ENCODE measurements around the gene COLEC11.
A peak's percentile ranks its signal among the peaks of the same experiment; 100 is the strongest.
"Not testable (repeated sequence)": the region's sequence is repeated elsewhere in the genome, so short reads cannot be mapped to it uniquely, and the experiment has no call there.

Gene COLEC11

DNA sequence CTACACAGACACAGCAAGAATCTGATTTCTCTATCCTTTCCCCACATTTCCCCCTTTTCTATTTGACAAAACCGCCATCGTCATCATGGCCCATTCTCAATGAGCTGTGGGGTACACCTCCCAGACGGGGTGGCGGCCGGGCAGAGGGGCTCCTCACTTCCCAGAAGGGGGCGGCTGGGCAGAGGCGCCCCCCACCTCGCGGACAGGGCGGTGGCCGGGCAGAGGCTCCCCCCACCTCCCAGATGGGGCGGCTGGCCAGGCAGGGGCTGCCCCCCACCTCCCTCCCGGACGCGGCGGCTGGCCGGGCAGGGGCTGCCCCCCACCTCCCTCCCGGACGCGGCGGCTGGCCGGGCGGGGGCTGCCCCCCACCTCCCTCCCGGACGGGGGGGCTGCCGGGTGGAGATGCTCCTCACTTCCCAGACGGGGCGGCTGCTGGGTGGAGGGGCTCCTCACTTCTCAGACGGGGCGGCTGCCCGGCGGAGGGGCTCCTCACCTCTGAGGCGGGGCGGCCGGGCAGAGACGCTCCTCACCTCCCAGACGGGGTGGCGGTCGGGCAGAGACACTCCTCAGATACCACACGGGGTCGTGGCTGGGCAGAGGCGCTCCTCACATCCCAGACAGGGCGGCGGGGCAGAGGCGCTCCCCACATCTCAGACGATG lies 20.8 kb downstream of the COLEC11 start:
- DNase-seq; in situ Hi-C loops (cut with HindIII; ENCODE audit: low pct_ligation_motif_present, low pct_unique_long_range_greater_than_20kb, low sequenced_read_pairs): not testable (repeated sequence)

DNA sequence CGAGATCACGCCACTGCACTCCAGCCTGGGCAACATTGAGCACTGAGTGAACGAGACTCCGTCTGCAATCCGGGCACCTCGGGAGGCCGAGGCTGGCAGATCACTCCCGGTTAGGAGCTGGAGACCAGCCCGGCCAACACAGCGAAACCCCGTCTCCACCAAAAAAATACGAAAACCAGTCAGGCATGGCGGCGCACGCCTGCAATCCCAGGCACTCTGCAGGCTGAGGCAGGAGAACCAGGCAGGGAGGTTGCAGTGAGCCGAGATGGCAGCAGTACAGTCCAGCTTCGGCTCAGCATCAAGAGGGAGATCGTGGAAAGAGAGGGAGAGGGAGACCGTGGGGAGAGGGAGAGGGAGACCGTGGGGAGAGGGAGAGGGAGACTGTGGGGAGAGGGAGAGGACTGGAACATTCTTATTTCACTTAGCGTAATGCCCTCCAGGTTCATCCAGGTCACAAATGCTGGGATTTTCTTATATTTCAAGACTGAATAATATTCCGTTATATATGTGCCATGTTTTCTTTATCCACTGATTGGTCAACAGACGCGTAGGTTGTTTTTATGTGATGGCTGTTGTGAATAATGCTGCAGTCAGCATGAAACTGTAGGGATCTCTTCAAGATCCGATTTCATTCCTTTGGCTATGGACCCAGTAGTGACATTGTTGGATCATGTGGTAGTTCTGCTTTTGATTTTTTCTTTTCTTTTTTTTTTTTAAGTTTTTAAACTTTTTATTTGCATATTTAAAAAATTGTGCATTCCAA lies 21.7 kb downstream of the COLEC11 start:
- DNase-seq; in situ Hi-C loops (cut with HindIII; ENCODE audit: low pct_ligation_motif_present, low pct_unique_long_range_greater_than_20kb, low sequenced_read_pairs): not testable (repeated sequence)

DNA sequence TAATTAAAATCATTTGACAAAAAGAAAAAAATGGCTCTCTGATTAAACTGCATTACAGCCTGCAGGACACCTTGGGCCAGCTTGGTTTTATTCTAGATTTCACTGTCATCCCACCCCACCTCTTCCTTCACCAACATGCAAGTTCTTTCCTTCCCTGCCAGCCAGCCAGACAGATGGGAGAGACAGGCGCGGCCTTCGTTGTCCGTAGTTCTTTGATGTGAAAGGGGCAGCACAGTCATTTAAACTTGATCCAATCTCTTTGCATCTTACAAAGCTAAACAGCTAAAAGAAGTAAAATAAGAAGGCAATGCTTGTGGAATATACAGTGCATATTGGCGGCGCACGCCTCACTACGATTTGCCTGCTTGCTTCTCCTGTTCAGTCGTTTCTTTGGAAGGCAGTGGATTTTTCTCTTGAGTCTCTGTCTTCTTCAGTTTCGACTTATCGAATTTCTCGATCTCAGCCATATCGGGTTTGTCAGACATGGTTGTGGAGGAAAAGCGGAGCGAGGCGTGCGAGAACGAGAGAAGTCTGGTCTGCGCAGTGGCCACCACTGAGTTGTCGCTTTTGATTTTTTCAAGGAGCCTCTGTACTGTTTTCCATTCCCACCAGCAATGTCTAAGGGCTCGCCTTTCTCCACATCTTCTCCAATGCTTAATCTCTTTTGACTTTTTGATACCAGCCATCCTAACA lies 22.4 kb downstream of the COLEC11 start:
- no peak for DNase-seq
- in situ Hi-C loops (cut with HindIII; ENCODE audit: low pct_ligation_motif_present, low pct_unique_long_range_greater_than_20kb, low sequenced_read_pairs): no loop called here

DNA sequence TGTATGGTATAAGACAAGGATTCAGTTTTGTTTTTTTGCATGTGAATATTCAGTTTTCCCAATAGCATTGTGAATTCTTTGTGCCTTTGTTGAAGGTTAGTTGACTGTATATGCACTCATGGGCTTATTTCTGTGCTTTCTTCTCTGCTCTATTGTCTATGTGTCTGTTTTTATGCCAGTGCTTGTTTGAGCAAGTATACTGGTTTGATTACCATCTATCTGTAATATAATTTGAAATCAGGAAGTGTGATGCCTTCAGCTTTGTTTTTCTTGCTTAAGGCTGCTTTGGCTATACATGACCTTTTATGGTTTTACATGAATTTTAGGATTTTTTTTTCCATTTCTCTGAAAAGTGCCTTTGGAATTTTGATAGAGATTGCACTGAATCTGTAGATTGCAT lies 23.5 kb downstream of the COLEC11 start:
- no peak for DNase-seq
- in situ Hi-C loops (cut with HindIII; ENCODE audit: low pct_ligation_motif_present, low pct_unique_long_range_greater_than_20kb, low sequenced_read_pairs): no loop called here

DNA sequence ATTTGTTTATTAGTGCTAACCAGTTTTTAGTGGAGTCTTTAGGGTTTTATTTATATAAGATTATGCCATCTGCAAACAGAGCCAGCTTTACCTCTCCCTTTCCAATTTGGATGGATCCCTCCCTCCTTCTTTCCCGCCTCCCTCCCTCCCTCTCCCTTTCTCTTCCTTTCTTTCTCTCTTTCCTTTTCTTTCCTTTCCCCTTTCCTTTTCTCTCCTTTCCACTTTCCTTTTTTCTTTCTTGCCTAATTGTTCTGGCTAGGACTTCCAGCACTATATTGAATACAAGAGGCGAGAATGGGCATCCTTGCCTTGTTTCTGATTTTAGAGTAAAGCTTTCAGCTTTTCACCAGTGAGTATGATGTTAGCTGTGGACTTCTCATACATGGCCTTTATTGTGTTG lies 24.1 kb downstream of the COLEC11 start:
- in situ Hi-C loops (cut with HindIII; ENCODE audit: low pct_ligation_motif_present, low pct_unique_long_range_greater_than_20kb, low sequenced_read_pairs): no loop called here
- no peak for DNase-seq

DNA sequence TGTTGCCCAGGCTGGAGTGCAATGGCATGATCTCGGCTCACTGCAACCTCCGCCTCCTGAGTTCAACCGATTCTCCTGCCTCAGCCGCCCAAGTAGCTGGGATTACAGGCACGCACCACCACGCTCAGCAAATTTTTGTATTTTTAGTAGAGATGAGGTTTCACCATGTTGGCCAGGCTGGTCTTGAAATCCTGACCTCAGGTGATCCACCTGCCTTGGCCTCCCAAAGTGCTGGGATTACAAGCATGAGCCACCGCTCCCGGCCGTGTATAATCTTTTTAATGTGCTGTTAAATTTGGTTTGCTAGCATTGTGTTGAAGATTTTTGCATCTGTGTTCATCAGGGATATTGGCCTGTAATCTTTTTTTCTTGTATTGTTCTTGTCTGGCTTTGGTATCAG lies 24.7 kb downstream of the COLEC11 start:
- in situ Hi-C loops (cut with HindIII; ENCODE audit: low pct_ligation_motif_present, low pct_unique_long_range_greater_than_20kb, low sequenced_read_pairs); DNase-seq: not testable (repeated sequence)

DNA sequence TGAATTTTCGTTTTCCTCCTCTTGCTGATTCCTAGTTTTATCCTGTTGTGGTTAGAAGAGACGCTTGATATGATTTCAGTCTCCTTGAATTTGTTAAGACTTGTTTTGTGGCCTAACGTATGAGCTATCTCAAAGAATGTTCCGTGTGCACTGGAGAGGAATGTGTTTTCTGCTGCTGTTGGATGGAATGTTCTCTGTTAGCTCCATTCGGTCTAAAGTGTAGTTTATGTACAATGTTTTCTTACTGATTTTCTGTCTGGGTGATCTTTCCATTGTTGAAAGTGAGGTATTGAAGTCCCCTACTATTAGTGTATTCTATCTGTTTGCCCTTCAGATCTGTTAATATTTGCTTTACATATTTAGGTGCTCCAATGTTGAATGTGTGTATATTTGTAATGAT lies 25.9 kb downstream of the COLEC11 start:
- DNase-seq: no peak
- in situ Hi-C loops (cut with HindIII; ENCODE audit: low pct_ligation_motif_present, low pct_unique_long_range_greater_than_20kb, low sequenced_read_pairs): no loop called here

DNA sequence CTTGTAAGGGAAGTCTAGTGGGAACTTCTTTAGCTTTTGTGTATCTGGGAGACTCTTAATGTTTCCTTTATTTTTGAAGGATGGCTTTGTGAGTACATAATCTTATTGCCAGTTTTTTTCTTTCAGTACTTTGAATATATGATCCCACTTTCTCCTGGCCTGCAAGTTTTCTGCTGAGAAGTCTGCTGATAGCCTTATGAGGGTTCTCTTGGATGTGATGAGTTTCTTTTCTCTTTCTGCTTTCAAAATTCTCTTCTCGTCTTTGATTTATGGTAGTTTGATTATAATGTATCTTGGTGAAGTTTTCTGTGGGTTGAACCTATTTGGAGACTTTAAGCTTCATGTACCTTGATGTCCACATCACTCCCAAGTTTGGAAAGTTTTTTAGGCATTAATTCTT lies 28.1 kb downstream of the COLEC11 start:
- in situ Hi-C loops (cut with HindIII; ENCODE audit: low pct_ligation_motif_present, low pct_unique_long_range_greater_than_20kb, low sequenced_read_pairs): no loop called here
- no peak for DNase-seq

DNA sequence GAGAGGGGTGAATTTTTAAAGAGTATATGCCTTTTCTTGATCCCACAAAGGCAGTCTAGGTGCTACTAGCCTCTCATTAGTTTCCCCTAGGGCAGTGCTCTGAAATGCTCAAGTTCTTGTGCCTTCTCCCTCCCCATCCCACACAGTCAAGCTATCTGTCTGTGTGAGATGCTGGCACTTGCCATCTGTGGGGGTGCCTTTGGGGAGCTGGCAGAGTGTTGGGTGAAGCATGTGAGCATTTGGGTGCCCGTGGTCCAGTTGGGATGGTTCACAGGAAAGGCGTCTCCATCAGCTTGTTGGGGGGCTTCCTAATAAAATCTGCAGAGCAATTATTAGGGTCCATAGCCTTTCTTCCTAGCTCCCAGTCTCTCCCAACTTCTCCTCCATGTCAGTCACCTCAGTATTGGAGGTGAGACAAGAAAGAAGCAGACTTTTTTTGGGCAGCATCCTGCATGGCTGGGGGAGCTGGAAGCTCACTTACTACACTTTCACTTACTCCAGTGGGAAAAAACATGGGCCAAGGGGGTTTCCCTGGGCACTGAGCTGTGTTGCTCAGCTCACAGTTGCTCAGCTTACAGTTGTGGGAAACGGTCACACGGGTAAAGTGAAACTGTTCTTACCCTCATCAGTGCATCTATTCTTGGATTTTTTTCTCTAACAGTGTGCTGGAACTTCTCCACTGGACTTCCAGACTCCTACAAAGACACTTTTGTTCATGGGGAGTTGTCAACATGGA lies 29.3 kb downstream of the COLEC11 start:
- no peak for DNase-seq
- in situ Hi-C loops (cut with HindIII; ENCODE audit: low pct_ligation_motif_present, low pct_unique_long_range_greater_than_20kb, low sequenced_read_pairs): no loop called here

DNA sequence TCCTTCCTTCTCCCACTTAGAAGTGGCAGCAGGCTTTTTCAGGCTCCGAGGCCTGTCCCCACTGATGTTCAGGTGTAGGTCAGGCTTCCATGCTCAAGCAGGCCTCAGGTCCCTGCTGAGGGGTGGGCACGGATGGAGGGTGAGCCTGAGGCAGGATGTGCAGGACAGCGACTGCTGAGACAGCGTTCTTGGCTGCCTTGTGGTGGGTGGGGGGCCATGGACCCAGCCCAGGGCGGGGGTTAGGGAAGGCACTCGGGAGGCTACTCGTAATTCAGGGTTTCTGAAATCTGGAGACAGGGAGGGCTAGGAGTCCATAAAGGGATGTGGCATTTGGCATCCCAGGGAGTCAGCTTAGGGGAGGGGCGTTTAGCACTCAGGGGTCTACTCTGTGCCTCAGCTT lies 30.3 kb downstream of the COLEC11 start:
- DNase-seq: no peak
- in situ Hi-C loops (cut with HindIII; ENCODE audit: low pct_ligation_motif_present, low pct_unique_long_range_greater_than_20kb, low sequenced_read_pairs): no loop called here

DNA sequence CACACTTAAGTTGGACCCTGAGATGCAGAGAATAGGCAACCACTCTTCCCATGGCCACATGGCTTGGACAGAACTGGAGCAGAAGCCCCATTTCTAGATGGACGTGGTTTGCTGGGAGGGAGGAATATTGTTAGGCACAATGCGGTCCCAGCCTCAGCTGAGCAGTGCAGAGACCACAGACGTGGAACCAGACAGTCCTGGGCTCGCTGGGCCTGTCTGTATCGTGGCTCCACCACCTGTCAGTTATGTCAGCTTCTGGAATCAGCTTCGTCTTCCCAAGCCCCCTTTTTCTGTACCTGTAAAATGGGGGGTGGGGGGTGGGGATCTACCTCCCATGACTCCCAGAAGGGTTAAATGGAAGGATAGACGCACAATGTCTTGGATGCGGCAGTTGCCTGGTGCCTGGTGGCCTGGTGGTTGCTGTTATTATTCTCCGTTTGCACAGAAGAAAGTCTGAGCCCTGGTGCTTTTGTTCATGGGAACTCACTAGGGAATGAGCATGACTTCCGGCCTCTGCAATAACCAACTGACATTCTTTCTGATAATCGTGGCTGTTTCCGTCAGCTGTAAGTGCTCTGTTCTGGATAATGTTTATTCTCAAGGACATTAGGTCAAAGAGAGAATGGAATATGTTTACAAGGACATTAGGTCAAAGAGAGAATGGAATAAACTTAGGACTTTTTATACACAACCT lies 31.4 kb downstream of the COLEC11 start:
- no peak for DNase-seq

DNA sequence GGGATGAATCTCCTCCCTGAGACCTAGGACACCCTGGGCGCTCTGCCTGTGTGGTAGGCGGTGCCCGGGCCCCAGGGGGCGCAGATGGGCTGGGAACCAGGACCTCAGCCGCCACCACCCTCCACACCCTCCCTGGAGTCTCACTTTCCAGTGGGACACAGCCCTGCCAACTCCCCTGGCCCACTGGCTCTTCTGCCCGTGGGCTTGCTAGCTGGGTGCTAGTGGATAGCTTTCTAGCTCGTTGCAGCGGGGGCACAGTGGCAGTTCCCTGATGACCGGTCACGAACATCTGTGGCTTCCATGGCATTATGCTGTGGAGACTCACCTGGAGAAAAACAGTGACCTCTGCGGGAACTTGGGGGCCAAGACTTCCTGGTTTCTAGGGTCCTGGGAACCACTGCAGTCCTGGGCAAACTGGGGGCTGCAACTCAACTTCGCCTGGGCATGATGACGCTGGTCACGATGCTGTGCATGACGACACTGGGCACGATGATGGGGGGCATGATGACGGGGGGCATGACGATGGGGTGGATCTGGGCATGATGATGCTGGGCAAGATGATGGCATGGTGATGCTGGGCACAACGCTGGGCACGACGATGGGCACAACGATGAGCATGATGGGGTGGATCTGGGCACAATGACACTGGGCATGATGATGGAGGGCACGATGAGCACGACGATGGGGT lies 32.0 kb downstream of the COLEC11 start:
- DNase-seq: no peak
- in situ Hi-C loops (cut with HindIII; ENCODE audit: low pct_ligation_motif_present, low pct_unique_long_range_greater_than_20kb, low sequenced_read_pairs): no loop called here

More for the DNA sequence above, 31.4 kb downstream of the COLEC11 start:
- in situ Hi-C loops (cut with HindIII; ENCODE audit: low pct_ligation_motif_present, low pct_unique_long_range_greater_than_20kb, low sequenced_read_pairs): no loop called here

DNA sequence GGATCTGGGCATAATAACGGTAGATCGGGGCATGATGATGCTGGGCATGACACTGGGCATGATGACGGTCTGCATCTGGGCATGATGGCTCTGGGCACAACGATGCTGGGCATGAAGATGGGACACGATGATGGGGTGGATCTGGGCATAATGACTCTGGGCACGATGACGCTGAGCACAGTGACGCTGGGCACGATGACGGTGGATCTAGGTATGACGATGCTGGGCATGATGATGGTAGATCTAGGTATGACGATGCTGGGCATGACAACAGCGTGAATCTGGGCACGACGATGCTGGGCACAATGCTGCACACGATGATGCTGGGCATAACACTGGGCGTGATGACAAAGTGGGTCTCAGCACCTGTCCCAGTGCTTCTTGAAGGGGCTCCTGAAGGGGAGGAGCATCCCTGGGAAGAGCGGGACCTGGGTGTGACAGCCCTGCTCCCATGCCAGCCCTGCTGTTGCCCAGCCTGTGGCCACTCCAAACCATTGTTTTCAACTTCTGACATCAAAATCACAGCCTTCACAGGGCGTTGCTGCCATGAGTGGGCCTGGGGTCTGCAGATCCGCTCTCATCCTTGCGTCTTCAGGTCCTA lies 32.7 kb downstream of the COLEC11 start:
- in situ Hi-C loops (cut with HindIII; ENCODE audit: low pct_ligation_motif_present, low pct_unique_long_range_greater_than_20kb, low sequenced_read_pairs): no loop called here
- no peak for DNase-seq

DNA sequence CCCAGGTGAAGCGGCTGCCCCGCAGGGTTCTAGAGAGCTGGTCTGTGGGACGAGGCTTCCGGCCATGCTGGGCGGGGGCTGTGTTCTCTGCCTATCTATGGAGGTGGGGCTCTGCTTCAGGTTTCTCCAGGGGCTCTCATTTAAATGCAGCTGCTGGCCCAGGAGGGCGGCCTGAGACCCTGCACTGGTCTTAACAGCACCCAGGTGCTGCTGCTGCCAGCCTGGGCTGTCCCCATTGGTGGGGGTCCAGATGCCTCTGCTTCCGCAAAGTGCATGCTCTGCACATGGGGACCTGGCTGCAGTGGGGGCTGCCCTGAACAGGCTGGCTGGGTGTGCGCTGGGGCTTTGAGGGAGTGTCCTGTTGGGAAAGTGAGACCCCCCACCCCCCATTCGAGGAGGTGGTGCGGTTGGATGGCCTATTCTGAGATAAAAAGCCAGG lies 33.3 kb downstream of the COLEC11 start:
- in situ Hi-C loops (cut with HindIII; ENCODE audit: low pct_ligation_motif_present, low pct_unique_long_range_greater_than_20kb, low sequenced_read_pairs): no loop called here
- no peak for DNase-seq

DNA sequence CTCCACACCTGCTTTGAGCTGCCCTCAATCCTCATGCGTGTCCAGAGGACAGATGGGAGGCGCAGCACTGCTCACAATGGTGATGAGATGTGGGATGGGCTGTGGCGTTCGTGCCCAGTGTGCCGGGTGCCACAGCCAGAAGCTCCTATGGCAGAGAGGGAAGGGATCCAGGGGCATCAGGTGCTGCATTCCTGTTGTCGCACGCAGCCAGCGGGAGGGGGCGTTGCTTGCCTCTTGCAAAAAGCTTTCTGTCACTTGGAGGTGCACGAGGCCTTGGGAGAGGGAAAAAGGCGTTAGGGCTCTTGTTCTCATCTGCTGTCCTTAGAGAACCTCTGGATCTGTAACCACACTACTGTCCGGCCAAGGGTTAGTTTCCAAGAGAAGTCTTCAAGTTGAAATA lies 33.9 kb downstream of the COLEC11 start:
- peak; percentile 30 for DNase-seq
- in situ Hi-C loops (cut with HindIII; ENCODE audit: low pct_ligation_motif_present, low pct_unique_long_range_greater_than_20kb, low sequenced_read_pairs): no loop called here

DNA sequence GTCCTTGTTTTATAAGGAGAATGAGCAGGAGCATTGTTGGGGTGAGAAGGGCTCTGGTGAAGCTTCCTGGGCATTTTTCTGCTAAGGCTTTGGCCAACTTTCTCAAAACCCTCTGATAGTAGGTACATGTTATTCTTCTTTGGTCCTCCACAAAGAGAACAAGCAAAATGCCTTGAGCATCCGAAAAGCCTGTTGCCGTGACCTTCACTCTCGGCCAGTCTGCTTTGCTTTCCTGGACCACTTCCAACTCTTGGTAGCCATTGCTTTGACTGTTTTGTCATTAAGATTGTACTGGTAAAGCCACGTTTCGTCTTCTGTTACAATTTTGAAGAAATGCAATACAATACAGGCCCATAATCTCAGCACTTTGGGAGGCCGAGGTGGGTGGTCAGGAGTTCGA lies 35.7 kb downstream of the COLEC11 start:
- in situ Hi-C loops (cut with HindIII; ENCODE audit: low pct_ligation_motif_present, low pct_unique_long_range_greater_than_20kb, low sequenced_read_pairs): no loop called here
- no peak for DNase-seq

DNA sequence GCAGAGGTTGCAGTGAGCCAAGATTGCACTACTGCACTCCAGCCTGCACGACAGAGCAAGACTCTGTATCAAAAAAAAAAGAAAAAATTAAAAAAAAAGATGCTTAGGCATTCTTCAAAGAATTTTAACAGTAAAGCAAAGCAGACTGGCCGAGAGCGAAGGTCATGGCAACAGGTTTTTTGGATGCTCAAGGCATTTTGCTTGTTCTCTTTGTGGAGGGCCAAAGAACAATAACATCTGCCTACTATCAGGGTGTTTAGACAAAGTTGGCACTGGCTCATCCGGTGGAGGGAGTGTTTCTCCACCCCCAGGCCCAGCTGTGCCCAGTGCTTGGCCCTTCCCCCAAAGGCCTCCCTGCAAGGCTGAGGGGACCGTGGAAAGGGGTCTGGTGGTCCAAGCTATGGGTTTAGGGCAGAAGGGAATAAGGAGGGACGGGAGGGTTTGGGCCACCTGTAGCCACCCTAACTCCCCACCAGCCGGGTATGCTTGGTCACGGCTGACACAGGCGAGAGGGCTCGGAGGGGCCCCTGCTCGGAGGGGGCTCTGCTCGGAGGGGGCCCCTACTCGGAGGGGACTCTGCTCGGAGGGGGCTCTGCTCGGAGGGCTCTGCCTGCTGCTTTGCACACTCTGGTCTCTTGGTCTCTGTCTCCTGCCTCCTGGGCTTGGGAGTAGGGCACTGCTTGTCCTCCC lies 36.4 kb downstream of the COLEC11 start:
- in situ Hi-C loops (cut with HindIII; ENCODE audit: low pct_ligation_motif_present, low pct_unique_long_range_greater_than_20kb, low sequenced_read_pairs): no loop called here
- DNase-seq: no peak
